Thoracic aorta (tissue), 2 donors: ENCODE results near the gene TNFRSF19. TPM values are rescaled to one million over a fixed set of nuclear protein-coding genes. Genes with fewer than 3 reads are reported as not detected.
"Not testable (repeated sequence)": the region's sequence is repeated elsewhere in the genome, so short reads cannot be mapped to it uniquely, and the experiment has no call there.

Experiments
- ATAC-seq: fragments of 150-250 bp; one replicate; pipeline ENCODE4 v1.8.0; 2017; ENCODE audit warnings: low read depth; ENCODE audit not compliant: insufficient number of reproducible peaks, low FRiP score
- DNase-seq: peaks from one replicate; pipeline ENCODE4 v3.0.0-alpha.2; 2020; ENCODE audit warnings: low spot score
- H3K27ac ChIP-seq, 2 donors: fragments of 200-600 bp; sonication (generic); 1 replicate in 1 of 2; 2 replicates in 1 of 2; pipeline ENCODE4 v1.5.1; 2016; ENCODE audit warnings: mild to moderate bottlenecking in 2 of 2, moderate library complexity in 2 of 2
- H3K27me3 ChIP-seq: fragments of 200-600 bp; sonication (generic); replicated peaks from 2 replicates; pipeline ENCODE4 v1.6.0; 2016; ENCODE audit warnings: mild to moderate bottlenecking; ENCODE audit not compliant: insufficient read depth
- H3K36me3 ChIP-seq: fragments of 200-600 bp; sonication (generic); one replicate; pipeline ENCODE4 v1.5.1; 2016
- H3K4me1 ChIP-seq, 2 donors: fragments of 200-600 bp; sonication (generic); 1 replicate in 1 of 2; 2 replicates in 1 of 2; pipeline versions ENCODE4 v1.5.1 to v1.6.0; 2016; ENCODE audit warnings: low read depth in 2 of 2, mild to moderate bottlenecking in 1 of 2; ENCODE audit not compliant: control insufficient read depth in 1 of 2
- H3K4me3 ChIP-seq: fragments of 200-600 bp; sonication (generic); 2 replicates; pipeline ENCODE4 v1.5.1; 2016; ENCODE audit warnings: mild to moderate bottlenecking
- H3K9me3 ChIP-seq: fragments of 200-600 bp; sonication (generic); 2 replicates; pipeline ENCODE4 v1.5.1; 2016
- CTCF ChIP-seq: fragments of 200-600 bp; sonication (generic); IDR thresholded peaks from one replicate; pipeline ENCODE4 v1.5.1; 2019; ENCODE audit warnings: antibody characterized with exemption
- total RNA-seq, 2 donors: library from RNA; depleted of rRNA; stranded (reverse); fragments of >200 nt; gene quantifications; one replicate each; pipeline versions ENCODE4 v1.1.0 to v1.2.3, GENCODE V29; 2016

Gene TNFRSF19
- total RNA-seq: 1 to 10 TPM; 1.4 to 7.6 TPM

- TF ChIP-seq CTCF: no peak
- H3K4me3 ChIP-seq: no peak within 1 kb of the TSS
- peaks cover 6% of the 10 kb centered on the region for H3K27me3 ChIP-seq
- ATAC-seq (peak; percentile 62), DNase-seq (no peak)
- no peak within 1 kb of the TSS for H3K27ac ChIP-seq
- no peaks in the 10 kb centered on the region for H3K9me3 ChIP-seq
- no peaks in the 10 kb centered on the region for H3K36me3 ChIP-seq
- no peaks in the 10 kb centered on the region for H3K4me1 ChIP-seq
These were observed at the start of gene TNFRSF19 for GRCh38 chr13:23570099-23570920. TNFRSF19 (plus strand) TSS chr13:23570412; CDS start chr13:23590184, 19,772 bp downstream.

GRCh38 chr13:23529926-23530325 lies 40.3 kb upstream of the TNFRSF19 start:
- not testable (repeated sequence) for DNase-seq, H3K36me3 ChIP-seq, H3K4me3 ChIP-seq, H3K27ac ChIP-seq, H3K27me3 ChIP-seq, ATAC-seq, H3K9me3 ChIP-seq, H3K4me1 ChIP-seq

GRCh38 chr13:23531446-23531845 lies 38.8 kb upstream of the TNFRSF19 start:
- Histone ChIP-seq H3K4me3 (no peak overlapping the region), H3K9me3 (no peaks in the 10 kb centered on the region), H3K36me3 (no peaks in the 10 kb centered on the region), H3K27me3 (no peaks in the 10 kb centered on the region), H3K4me1 (no peaks in the 10 kb centered on the region), H3K27ac (no peak overlapping the region)
- ATAC-seq: no peak
- no peak for TF ChIP-seq CTCF
- DNase-seq: no peak

GRCh38 chr13:23534090-23534489 lies 36.1 kb upstream of the TNFRSF19 start:
- Histone ChIP-seq H3K4me3 (no peak overlapping the region), H3K27me3 (no peaks in the 10 kb centered on the region), H3K9me3 (no peaks in the 10 kb centered on the region), H3K27ac (no peak overlapping the region), H3K4me1 (no peaks in the 10 kb centered on the region), H3K36me3 (no peaks in the 10 kb centered on the region)
- DNase-seq (no peak), ATAC-seq (no peak)
- no peak for TF ChIP-seq CTCF

- TF ChIP-seq CTCF: no peak
- Histone ChIP-seq H3K9me3 (no peaks in the 10 kb centered on the region), H3K4me1 (no peaks in the 10 kb centered on the region), H3K36me3 (no peaks in the 10 kb centered on the region), H3K27ac (no peak overlapping the region), H3K4me3 (no peak overlapping the region), H3K27me3 (no peaks in the 10 kb centered on the region)
- DNase-seq (no peak), ATAC-seq (no peak)
These were observed 28.9 kb upstream of the TNFRSF19 start for GRCh38 chr13:23541221-23541824.
